ENCODE results near the gene PTPRCAP.

GRCh38 chr11:67393990-67394389 lies 43.5 kb downstream of the PTPRCAP start:
- no peak for TF ChIP-seq POLR2A (IDR thresholded peaks at IDR 0.05; ENCODE audit: extremely low read depth, insufficient read length)
- TF ChIP-seq, protein P1, sequence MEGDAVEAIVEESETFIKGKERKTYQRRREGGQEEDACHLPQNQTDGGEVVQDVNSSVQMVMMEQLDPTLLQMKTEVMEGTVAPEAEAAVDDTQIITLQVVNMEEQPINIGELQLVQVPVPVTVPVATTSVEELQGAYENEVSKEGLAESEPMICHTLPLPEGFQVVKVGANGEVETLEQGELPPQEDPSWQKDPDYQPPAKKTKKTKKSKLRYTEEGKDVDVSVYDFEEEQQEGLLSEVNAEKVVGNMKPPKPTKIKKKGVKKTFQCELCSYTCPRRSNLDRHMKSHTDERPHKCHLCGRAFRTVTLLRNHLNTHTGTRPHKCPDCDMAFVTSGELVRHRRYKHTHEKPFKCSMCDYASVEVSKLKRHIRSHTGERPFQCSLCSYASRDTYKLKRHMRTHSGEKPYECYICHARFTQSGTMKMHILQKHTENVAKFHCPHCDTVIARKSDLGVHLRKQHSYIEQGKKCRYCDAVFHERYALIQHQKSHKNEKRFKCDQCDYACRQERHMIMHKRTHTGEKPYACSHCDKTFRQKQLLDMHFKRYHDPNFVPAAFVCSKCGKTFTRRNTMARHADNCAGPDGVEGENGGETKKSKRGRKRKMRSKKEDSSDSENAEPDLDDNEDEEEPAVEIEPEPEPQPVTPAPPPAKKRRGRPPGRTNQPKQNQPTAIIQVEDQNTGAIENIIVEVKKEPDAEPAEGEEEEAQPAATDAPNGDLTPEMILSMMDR (IDR thresholded peaks at IDR 0.05; ENCODE audit: low read depth, low read length) = no peak
- TF ChIP-seq MAX (IDR thresholded peaks at IDR 0.05; ENCODE audit: low read depth, low read length) = no peak
- no peak for TF ChIP-seq MYC (IDR thresholded peaks at IDR 0.05; ENCODE audit: low read depth, low read length)

Measured in NB4 (cell line).